ENCODE results near the gene PATE4.

The PATE4 gene

GRCh38 chr11:125881291-125881690 is 48.2 kb downstream of the PATE4 start:
- no peaks in the 10 kb centered on the region; the same call in 1 of the 2 replicates for H3K4me1 ChIP-seq
- no peaks in the 10 kb centered on the region for H3K9me3 ChIP-seq
- no peak for TF ChIP-seq CTCF (IDR thresholded peaks at IDR 0.05; ENCODE audit: low read depth, low read length)
- no peaks in the 10 kb centered on the region for H3K36me3 ChIP-seq
- DNase-seq, result no peak
- no peak overlapping the region for H3K4me3 ChIP-seq (ENCODE audit: low read depth, low read length)
- H3K27me3 ChIP-seq, result no peaks in the 10 kb centered on the region; the same call in 1 of the 2 replicates

GRCh38 chr11:125883375-125883774 is 50.3 kb downstream of the PATE4 start:
- H3K27me3 ChIP-seq, result no peaks in the 10 kb centered on the region; the same call in 1 of the 2 replicates
- H3K4me1 ChIP-seq, result no peaks in the 10 kb centered on the region; the same call in 1 of the 2 replicates
- H3K4me3 ChIP-seq (ENCODE audit: low read depth, low read length), result no peak overlapping the region
- H3K9me3 ChIP-seq, result 0 out of 2 replicates have a peak, but pooled peaks cover 5% of the 10 kb centered on the region
- no peaks in the 10 kb centered on the region for H3K36me3 ChIP-seq
- TF ChIP-seq CTCF (IDR thresholded peaks at IDR 0.05; ENCODE audit: low read depth, low read length), result no peak
- DNase-seq, result no peak

GRCh38 chr11:125886997-125887372 is 53.9 kb downstream of the PATE4 start:
- H3K4me3 ChIP-seq (ENCODE audit: low read depth, low read length), result peak overlapping the region; percentile 80
- DNase-seq, result no peak
- H3K9me3 ChIP-seq, result 0 out of 2 replicates have a peak, but pooled peaks cover 5% of the 10 kb centered on the region
- TF ChIP-seq CTCF (IDR thresholded peaks at IDR 0.05; ENCODE audit: low read depth, low read length), result no peak
- H3K27me3 ChIP-seq, result no peaks in the 10 kb centered on the region
- no peaks in the 10 kb centered on the region for H3K36me3 ChIP-seq
- H3K4me1 ChIP-seq, result no peaks in the 10 kb centered on the region

GRCh38 chr11:125887373-125888324 is 54.5 kb downstream of the PATE4 start, which contains the start of gene HYLS1:
TSS of gene HYLS1 (plus strand) at chr11:125887668. CDS start at chr11:125899369, 11,701 bp downstream.
- TF ChIP-seq CTCF (IDR thresholded peaks at IDR 0.05; ENCODE audit: low read depth, low read length), result peak; percentile 30; the same call in 1 of the 2 replicates
- Histone ChIP-seq H3K4me3 (ENCODE audit: low read depth, low read length) (peak within 1 kb of the TSS; percentile 80), H3K9me3 (0 out of 2 replicates have a peak, but pooled peaks cover 5% of the 10 kb centered on the region), H3K27me3 (no peaks in the 10 kb centered on the region), H3K36me3 (no peaks in the 10 kb centered on the region), H3K4me1 (no peaks in the 10 kb centered on the region)
- DNase-seq, result peak; percentile 86

Data from BE2C (cell line).